Heart right ventricle (tissue), 16 donors: Measurements from ENCODE around the gene PLXNA2. TPM values are rescaled to one million over a fixed set of nuclear protein-coding genes. Genes with fewer than 3 reads are reported as not detected.

ENCODE experiments used
- ATAC-seq, 8 donors: fragments of 200-7000 bp; cut with Tn5 transposase; one replicate each; pipeline ENCODE4 v1.9.1; 2020; ENCODE audit warnings: mild to moderate bottlenecking in 8 of 8, moderate library complexity in 8 of 8, moderate number of reproducible peaks in 1 of 8
- DNase-seq, 2 donors: peaks; one replicate each; pipeline ENCODE4 v3.0.0-alpha.2; 2020
- H3K27ac ChIP-seq, 10 donors: fragments of 200-600 bp; sonication (generic) in 2 of 10; one replicate each; pipeline versions ENCODE4 v1.5.0 to v1.8.0; 2020 to 2022; ENCODE audit warnings: mild to moderate bottlenecking in 3 of 10
- H3K27me3 ChIP-seq, 7 donors: fragments of 200-600 bp; one replicate each; pipeline ENCODE4 v1.8.0; 2021 to 2022; ENCODE audit warnings: mild to moderate bottlenecking in 2 of 7
- H3K36me3 ChIP-seq, 9 donors: fragments of 200-600 bp; sonication (generic) in 1 of 9; one replicate each; pipeline versions ENCODE4 v1.5.0 to v1.8.0; 2020 to 2022; ENCODE audit warnings: mild to moderate bottlenecking in 2 of 9
- H3K4me1 ChIP-seq, 9 donors: fragments of 200-600 bp; sonication (generic) in 1 of 9; one replicate each; pipeline versions ENCODE4 v1.5.0 to v1.8.0; 2020 to 2022; ENCODE audit warnings: mild to moderate bottlenecking in 4 of 9
- H3K4me3 ChIP-seq, 10 donors: fragments of 200-600 bp; sonication (generic) in 2 of 10; one replicate each; pipeline versions ENCODE4 v1.5.0 to v1.8.0; 2020 to 2022; ENCODE audit warnings: mild to moderate bottlenecking in 7 of 10, moderate library complexity in 2 of 10
- H3K9me3 ChIP-seq, 11 donors: fragments of 200-600 bp in 10 of 11; sonication (generic) in 2 of 11; one replicate each; pipeline versions ENCODE4 v1.5.0 to v1.8.0; 2013 to 2022; ENCODE audit warnings: mild to moderate bottlenecking in 2 of 11, control low read depth in 1 of 11, moderate library complexity in 1 of 11
- CTCF ChIP-seq, 9 donors: fragments of 200-600 bp; sonication (generic) in 2 of 9; IDR thresholded peaks; one replicate each; pipeline versions ENCODE4 v1.5.0 to v1.8.0; 2021 to 2022; ENCODE audit warnings: antibody characterized with exemption in 9 of 9, mild to moderate bottlenecking in 5 of 9, moderate library complexity in 1 of 9
- WGBS, 2 donors: extraction: QIAGEN DNeasy Blood & Tissue Kit; methylation state at CpG; one replicate each; pipeline ENCODE4 v1.1.7; 2013; ENCODE audit warnings: inconsistent platforms in 1 of 2; 5-methylcytosine and 5-hydroxymethylcytosine counted together
- intact Hi-C, 10 donors: fragments of 100-400 bp; cut with DNase I; formaldehyde crosslinking; loops; one replicate each; pipeline versions ENCODE4 v1.11.1 to v1.14.2; 2022
- polyA plus RNA-seq, 2 donors: library from polyadenylated mRNA; stranded (reverse); fragments of 200-250 nt; gene quantifications; one replicate each; pipeline ENCODE4 v1.2.3, GENCODE V29; 2013
- total RNA-seq, 10 donors: library from RNA; stranded (reverse); fragmentation: NEBNext Ultra II Directional in 3 of 10; extraction: Animal tissue kit (Norgen Biotek cat#: 25700) in 3 of 10; gene quantifications; one replicate each; pipeline versions ENCODE4 v1.2.1 to v1.2.4, GENCODE V29; 2021 to 2023
- donor health status: Arrhythmogenic right ventricular cardiomyopathy.
- donor health status: ischemic (EF 13 %, LVEDD 7.1; RV severe dilation, severe dysfunction).
- donor health status: healthy with polysubstance abuse.
- donor health status: DM: no; HTN: yes; CAD: no.
- donor health status: DM: no; HTN: no; CAD: no.
- donor health status: ischemic (EF 25% LVEDD 6.9; RV normal size, moderate dysfunction).
- donor health status: ischemic (EF 25% LVEDD 5.7; RV mildly dilated, moderate dysfunction).
- donor health status: healthy.
- donor health status: DM: yes; HTN: yes; CAD: no.
- donor health status: Ischemic cardiomyopathy.
- donor health status: ischemic (EF 35%, LVEDD 5.7; RV mildly dilated, moderate dysfunction).
- donor health status: nonischemic (EF 11% LVEDD 7.7; RV severe dilation, severe dysfunction).
- donor health status: DM: yes; HTN: yes; CAD: no.
- donor health status: PGD.
- donor health status: ischemic (EF 29% LVEDD 5.4; RV normal size, mild dysfunction).
- donor health status: nonischemic (EF 23%, LVEDD 6.1; RV moderate dilation, normal function).

The PLXNA2 gene
- total and polyA plus RNA-seq, 12 donors: 6.1 to 31.6 (median 17.9) TPM

GRCh38 chr1:208250613-208251012 is 6.4 kb upstream of the PLXNA2 start:
- intact Hi-C loops: loop anchor here in 1 of 10 donors (5.0 kb wide), 1 partner anchor 228 kb away; no protein-coding TSS in a partner anchor
- DNase-seq (no peak), ATAC-seq (no peak)
- no peak for TF ChIP-seq CTCF (IDR thresholded peaks at IDR 0.05)
- Histone ChIP-seq H3K9me3 (no peaks in the 10 kb centered on the region), H3K27me3 (peaks cover 0 to 11% (median 0%) of the 10 kb centered on the region in 7 donors), H3K4me3 (no peak overlapping the region), H3K27ac (no peak overlapping the region), H3K36me3 (no peaks in the 10 kb centered on the region), H3K4me1 (peaks cover 0 to 18% (median 6%) of the 10 kb centered on the region in 9 donors)
- 63 to 67% methylated on average over 6 of the region's 6 CpGs for WGBS, 2 donors

DNA sequence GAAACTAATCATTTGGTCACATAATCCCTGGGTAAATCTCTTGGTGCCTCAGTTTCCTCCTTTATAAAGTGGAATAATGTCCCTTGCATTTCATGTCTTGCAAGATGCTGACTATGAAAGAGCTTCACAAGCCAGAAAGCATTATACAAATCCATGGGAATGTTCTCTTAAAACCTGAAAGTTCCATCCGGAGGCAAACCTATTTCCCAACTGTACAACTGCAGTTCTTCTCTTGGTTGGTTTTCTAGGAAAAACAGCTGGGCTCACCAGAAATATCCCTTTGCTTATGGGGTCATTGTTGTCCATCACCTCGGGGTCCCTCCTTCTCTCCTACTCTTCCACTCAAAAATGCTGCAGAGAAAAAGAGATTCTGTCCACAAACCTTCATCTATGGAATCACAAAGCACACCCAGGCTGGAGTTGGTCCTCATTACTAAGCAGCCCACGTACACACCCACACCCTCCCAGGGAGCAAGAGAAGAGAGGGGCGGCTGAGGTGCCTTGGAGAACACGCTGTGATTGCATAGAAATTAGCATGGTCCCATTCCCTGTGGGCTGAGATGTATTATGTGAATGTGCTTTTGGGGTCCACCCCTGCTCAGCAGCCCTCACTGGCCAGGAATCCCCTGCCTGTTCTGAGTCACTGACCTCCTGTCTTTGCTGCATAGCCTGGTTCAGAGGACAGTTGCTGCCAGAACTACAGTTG is 5.0 kb upstream of the PLXNA2 start:
- Histone ChIP-seq H3K36me3 (no peaks in the 10 kb centered on the region), H3K4me3 (no peak overlapping the region), H3K9me3 (no peaks in the 10 kb centered on the region), H3K4me1 (peaks cover 0 to 30% (median 17%) of the 10 kb centered on the region in 9 donors), H3K27me3 (peaks cover 0 to 11% (median 0%) of the 10 kb centered on the region in 7 donors), H3K27ac (no peak overlapping the region)
- DNase-seq (no peak), ATAC-seq (no peak)
- intact Hi-C loops: loop anchor here in 4 of 10 donors (5.0 to 10.0 kb wide), 4 partner anchors 144 to 414 kb away; no protein-coding TSS in a partner anchor
- 87 to 89% methylated on average over 5 of the region's 5 CpGs for WGBS, 2 donors
- no peak for TF ChIP-seq CTCF (IDR thresholded peaks at IDR 0.05)

GRCh38 chr1:208248307-208248801 is 4.2 kb upstream of the PLXNA2 start:
- no peak overlapping the region for H3K4me3 ChIP-seq
- WGBS, 2 donors: 55 to 69% methylated on average over 7 of the region's 7 CpGs
- peaks cover 0 to 30% (median 17%) of the 10 kb centered on the region in 9 donors for H3K4me1 ChIP-seq
- no peak for DNase-seq
- no peak for ATAC-seq
- H3K27ac ChIP-seq: no peak overlapping the region
- peaks cover 0 to 11% (median 0%) of the 10 kb centered on the region in 7 donors for H3K27me3 ChIP-seq
- intact Hi-C loops: loop anchor here in 4 of 10 donors (5.0 to 10.0 kb wide), 4 partner anchors 144 to 414 kb away; no protein-coding TSS in a partner anchor
- TF ChIP-seq CTCF (IDR thresholded peaks at IDR 0.05): no peak
- H3K9me3 ChIP-seq: no peaks in the 10 kb centered on the region
- H3K36me3 ChIP-seq: no peaks in the 10 kb centered on the region

DNA sequence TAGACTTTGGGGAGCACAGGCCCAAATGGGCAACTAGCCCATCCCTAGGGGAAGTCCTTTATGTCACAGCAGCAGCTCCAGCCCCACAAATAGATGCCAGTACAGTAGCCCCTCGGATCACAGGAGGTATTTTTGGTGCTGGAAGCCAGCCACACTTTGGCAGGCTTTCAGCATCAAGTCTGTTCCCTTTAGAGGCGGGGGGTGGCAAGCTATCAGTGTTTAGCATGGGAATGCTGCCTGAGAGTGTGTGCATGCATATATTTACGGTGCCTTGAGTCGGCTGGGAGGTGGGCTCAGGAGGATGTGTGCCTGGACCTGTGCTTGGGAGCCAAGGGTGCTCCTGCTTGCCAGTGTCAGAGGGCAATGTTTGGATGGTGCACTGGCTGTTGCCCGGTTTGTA is 3.5 kb upstream of the PLXNA2 start:
- Histone ChIP-seq H3K9me3 (no peaks in the 10 kb centered on the region), H3K4me1 (peaks cover 0 to 34% (median 18%) of the 10 kb centered on the region in 9 donors), H3K27me3 (peaks cover 0 to 10% (median 0%) of the 10 kb centered on the region in 7 donors), H3K4me3 (no peak overlapping the region), H3K27ac (no peak overlapping the region), H3K36me3 (no peaks in the 10 kb centered on the region)
- intact Hi-C loops: loop anchor here in 4 of 10 donors (5.0 to 10.0 kb wide), 4 partner anchors 143 to 413 kb away; no protein-coding TSS in a partner anchor
- ATAC-seq (no peak), DNase-seq (no peak)
- WGBS, 2 donors: 42 to 53% methylated on average over 5 of the region's 5 CpGs
- no peak for TF ChIP-seq CTCF (IDR thresholded peaks at IDR 0.05)
